22Rv1 (cell line): ENCODE results near the gene SLC2A9.

Experiments
- ZFX ChIP-seq: fragments of 450-650 bp; IDR thresholded peaks from 2 replicates; pipeline ENCODE4 v1.6.1; 2017; ENCODE audit warnings: antibody characterized with exemption, borderline replicate concordance
- TF ChIP-seq, protein P1 (sequence below): fragments of 450-650 bp; IDR thresholded peaks from 2 replicates; pipeline ENCODE4 v1.5.1; 2017; ENCODE audit warnings: mild to moderate bottlenecking

GRCh38 chr4:9889306-9889705, 132.0 kb downstream of the SLC2A9 start:
- TF ChIP-seq, protein P1, sequence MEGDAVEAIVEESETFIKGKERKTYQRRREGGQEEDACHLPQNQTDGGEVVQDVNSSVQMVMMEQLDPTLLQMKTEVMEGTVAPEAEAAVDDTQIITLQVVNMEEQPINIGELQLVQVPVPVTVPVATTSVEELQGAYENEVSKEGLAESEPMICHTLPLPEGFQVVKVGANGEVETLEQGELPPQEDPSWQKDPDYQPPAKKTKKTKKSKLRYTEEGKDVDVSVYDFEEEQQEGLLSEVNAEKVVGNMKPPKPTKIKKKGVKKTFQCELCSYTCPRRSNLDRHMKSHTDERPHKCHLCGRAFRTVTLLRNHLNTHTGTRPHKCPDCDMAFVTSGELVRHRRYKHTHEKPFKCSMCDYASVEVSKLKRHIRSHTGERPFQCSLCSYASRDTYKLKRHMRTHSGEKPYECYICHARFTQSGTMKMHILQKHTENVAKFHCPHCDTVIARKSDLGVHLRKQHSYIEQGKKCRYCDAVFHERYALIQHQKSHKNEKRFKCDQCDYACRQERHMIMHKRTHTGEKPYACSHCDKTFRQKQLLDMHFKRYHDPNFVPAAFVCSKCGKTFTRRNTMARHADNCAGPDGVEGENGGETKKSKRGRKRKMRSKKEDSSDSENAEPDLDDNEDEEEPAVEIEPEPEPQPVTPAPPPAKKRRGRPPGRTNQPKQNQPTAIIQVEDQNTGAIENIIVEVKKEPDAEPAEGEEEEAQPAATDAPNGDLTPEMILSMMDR: no peak
- no peak for TF ChIP-seq ZFX
